Endodermal cell (in vitro differentiated cells): Measurements from ENCODE around the gene DDX20. TPM values are rescaled to one million over a fixed set of nuclear protein-coding genes. Genes with fewer than 3 reads are reported as not detected.
A peak's percentile ranks its signal among the peaks of the same experiment; 100 is the strongest.

Source experiments
- DNase-seq: peaks from one replicate; pipeline ENCODE4 v3.0.0-alpha.2; 2017
- H3K27ac ChIP-seq: 2 replicates; pipeline ENCODE4 v1.5.1; 2013; ENCODE audit warnings: mild to moderate bottlenecking, low read depth, low read length, moderate library complexity
- H3K27me3 ChIP-seq: 2 replicates; pipeline ENCODE4 v1.6.1; 2013; ENCODE audit warnings: mild to moderate bottlenecking, low read length, moderate library complexity; ENCODE audit not compliant: insufficient read depth, control insufficient read depth, poor library complexity, severe bottlenecking
- H3K36me3 ChIP-seq: 2 replicates; pipeline ENCODE4 v1.7.0; 2013; ENCODE audit warnings: mild to moderate bottlenecking, low read length, moderate library complexity; ENCODE audit not compliant: control insufficient read depth, insufficient read depth
- H3K4me1 ChIP-seq: one replicate; pipeline ENCODE4 v1.7.0; 2013; ENCODE audit warnings: low read length; ENCODE audit not compliant: control insufficient read depth, insufficient read depth
- H3K4me3 ChIP-seq: 2 replicates; pipeline ENCODE4 v1.5.1; 2013; ENCODE audit warnings: mild to moderate bottlenecking, low read length, moderate library complexity
- H3K9ac ChIP-seq: 2 replicates; pipeline ENCODE4 v1.6.1; 2013; ENCODE audit warnings: mild to moderate bottlenecking, low read length, moderate library complexity; ENCODE audit not compliant: poor library complexity, severe bottlenecking; ENCODE audit errors: extremely low read depth
- H3K9me3 ChIP-seq: 2 replicates; pipeline ENCODE4 v1.6.1; 2013; ENCODE audit warnings: mild to moderate bottlenecking, low read length, moderate library complexity; ENCODE audit not compliant: control insufficient read depth
- H3K27ac Mint-ChIP-seq: 2 replicates; pipeline ENCODE4 v1.8.0; 2020; ENCODE audit warnings: mixed read lengths
- H3K27me3 Mint-ChIP-seq: 2 replicates; pipeline ENCODE4 v1.8.0; 2021; ENCODE audit warnings: mild to moderate bottlenecking, mixed read lengths; ENCODE audit not compliant: insufficient read depth
- H3K36me3 Mint-ChIP-seq: 2 replicates; pipeline ENCODE4 v1.8.0; 2020; ENCODE audit warnings: low read depth, mixed read lengths
- H3K4me1 Mint-ChIP-seq: 2 replicates; pipeline ENCODE4 v1.8.0; 2020; ENCODE audit warnings: mixed read lengths
- H3K4me3 Mint-ChIP-seq: 2 replicates; pipeline ENCODE4 v1.8.0; 2020; ENCODE audit warnings: mild to moderate bottlenecking, moderate library complexity, mixed read lengths
- H3K9me3 Mint-ChIP-seq: 2 replicates; pipeline ENCODE4 v1.8.0; 2020; ENCODE audit warnings: mild to moderate bottlenecking, mixed read lengths
- CTCF ChIP-seq: fragments of 200-600 bp; sonication (generic); conservative IDR thresholded peaks from 2 replicates; pipeline ENCODE4 v1.5.0; 2021; ENCODE audit warnings: antibody characterized with exemption, mild to moderate bottlenecking
- WGBS, 2 experiments: methylation state at CpG; one replicate each; pipeline versions ENCODE4 v1.1.5 to v1.1.7; 2013; ENCODE audit warnings: missing lambda C conversion rate in 2 of 2, mixed read lengths in 1 of 2; ENCODE audit not compliant: insufficient coverage in 1 of 2, insufficient read length in 1 of 2; 5-methylcytosine and 5-hydroxymethylcytosine counted together
- total RNA-seq, 2 donors: library from RNA; stranded (reverse); fragmentation: NEBNext Ultra II Directional in 1 of 2; extraction: Animal tissue kit (Norgen Biotek cat#: 25700) in 1 of 2; gene quantifications; 2 replicates in 1 of 2; 3 replicates in 1 of 2; pipeline ENCODE4 v1.2.1, GENCODE V29; 2021

The DDX20 gene
- total RNA-seq, 2 donors from 2014 or later: 19.4 to 19.8 TPM

- no peaks in the 10 kb centered on the region for H3K27me3 Mint-ChIP-seq
- Histone ChIP-seq H3K36me3 (no peaks in the 10 kb centered on the region), H3K4me3 (no peak overlapping the region), H3K9ac (no peak overlapping the region), H3K4me1 (no peaks in the 10 kb centered on the region), H3K9me3 (no peaks in the 10 kb centered on the region), H3K27me3 (no peaks in the 10 kb centered on the region), H3K27ac (no peak overlapping the region)
- no peaks in the 10 kb centered on the region for H3K36me3 Mint-ChIP-seq
- no peak overlapping the region for H3K4me3 Mint-ChIP-seq
- H3K4me1 Mint-ChIP-seq: no peaks in the 10 kb centered on the region
- H3K9me3 Mint-ChIP-seq: no peaks in the 10 kb centered on the region
- no peak for DNase-seq
- 96 to 97% methylated on average over 4 of the region's 4 CpGs for WGBS, 2 experiments
- H3K27ac Mint-ChIP-seq: no peak overlapping the region
- no peak for TF ChIP-seq CTCF
These were observed 56.6 kb downstream of the DDX20 start for GRCh38 chr1:111812306-111812705.

- TF ChIP-seq CTCF: peak; percentile 58
- no peaks in the 10 kb centered on the region for H3K27me3 ChIP-seq
- no peaks in the 10 kb centered on the region for H3K36me3 Mint-ChIP-seq
- WGBS, 2 experiments: 76 to 82% methylated on average over 13 to 16 of the region's 16 CpGs
- no peak overlapping the region for H3K9ac ChIP-seq
- no peaks in the 10 kb centered on the region for H3K36me3 ChIP-seq
- DNase-seq: no peak
- no peak overlapping the region for H3K4me3 Mint-ChIP-seq
- no peaks in the 10 kb centered on the region for H3K27me3 Mint-ChIP-seq
- no peaks in the 10 kb centered on the region for H3K4me1 Mint-ChIP-seq
- no peak overlapping the region for H3K27ac ChIP-seq
- H3K9me3 Mint-ChIP-seq: no peaks in the 10 kb centered on the region
- H3K9me3 ChIP-seq: no peaks in the 10 kb centered on the region
- H3K4me1 ChIP-seq: no peaks in the 10 kb centered on the region
- H3K27ac Mint-ChIP-seq: no peak overlapping the region
- H3K4me3 ChIP-seq: no peak overlapping the region
These were observed 58.0 kb downstream of the DDX20 start for GRCh38 chr1:111813440-111814304.

- H3K9me3 ChIP-seq: no peaks in the 10 kb centered on the region
- Mint-ChIP-seq H3K9me3 (no peaks in the 10 kb centered on the region), H3K27ac (no peak overlapping the region), H3K36me3 (no peaks in the 10 kb centered on the region), H3K27me3 (no peaks in the 10 kb centered on the region), H3K4me1 (no peaks in the 10 kb centered on the region), H3K4me3 (no peak overlapping the region)
- TF ChIP-seq CTCF: no peak
- no peak overlapping the region for H3K9ac ChIP-seq
- WGBS, 2 experiments: 96 to 97% methylated on average over 8 to 9 of the region's 9 CpGs
- H3K4me3 ChIP-seq: no peak overlapping the region
- H3K27ac ChIP-seq: no peak overlapping the region
- no peak for DNase-seq
- no peaks in the 10 kb centered on the region for H3K27me3 ChIP-seq
- H3K36me3 ChIP-seq: no peaks in the 10 kb centered on the region
- H3K4me1 ChIP-seq: no peaks in the 10 kb centered on the region
These were observed 58.6 kb downstream of the DDX20 start for GRCh38 chr1:111814305-111814628.
